ENCODE results near the gene BPTF. TPM values are rescaled to one million over a fixed set of nuclear protein-coding genes. Genes with fewer than 3 reads are reported as not detected.
A peak's percentile ranks its signal among the peaks of the same experiment; 100 is the strongest.
"Not testable (repeated sequence)": the region's sequence is repeated elsewhere in the genome, so short reads cannot be mapped to it uniquely, and the experiment has no call there.

BPTF gene
- total and polyA plus RNA-seq, 2 of the 8 experiments (the other 6 are each of a cell fraction or from before 2014, with no cell fraction given): 107 to 228 TPM

GRCh38 chr17:68020791-68021190 is 195.5 kb downstream of the BPTF start:
- H3K56ac ChIP-seq (replicated peaks; ENCODE audit: insufficient read length, low read depth, low read length); H2AK5ac ChIP-seq (ENCODE audit: low read depth, low read length); H3K14ac ChIP-seq (ENCODE audit: insufficient read length); H3K23ac ChIP-seq (ENCODE audit: insufficient read length); H3K36me3 ChIP-seq (ENCODE audit: control insufficient read depth in 2 of 4, insufficient read depth in 4 of 4, low read length in 3 of 4); H4K20me1 ChIP-seq (replicated peaks in 1 of 2; ENCODE audit: control insufficient read depth in 1 of 2, insufficient read depth in 2 of 2, low read length in 2 of 2); H3K4ac ChIP-seq (replicated peaks; ENCODE audit: insufficient read length, low read depth, low read length); H2BK20ac ChIP-seq (ENCODE audit: low read length); H3K23me2 ChIP-seq (ENCODE audit: low read depth, low read length); H2BK12ac ChIP-seq (ENCODE audit: low read depth, low read length); FAIRE-seq; H4K91ac ChIP-seq (replicated peaks; ENCODE audit: insufficient read length, low read length); H3K79me1 ChIP-seq (ENCODE audit: low read depth, low read length); H3K9me3 ChIP-seq (ENCODE audit: insufficient read depth in 2 of 2, low read depth in 1 of 2, low read length in 1 of 2); H2BK15ac ChIP-seq (ENCODE audit: low read length); H2BK5ac ChIP-seq (ENCODE audit: low read depth, low read length); H4K8ac ChIP-seq (ENCODE audit: extremely low read depth, insufficient read depth, low read length); DNase-seq (ENCODE audit: low read depth in 1 of 2, low spot score in 2 of 2); H2BK120ac ChIP-seq (replicated peaks; ENCODE audit: low read depth, low read length); H3K27me3 ChIP-seq (replicated peaks in 1 of 4; ENCODE audit: control insufficient read depth in 3 of 4, extremely low read depth in 1 of 4, insufficient read depth in 3 of 4, low read length in 3 of 4); H3K79me2 ChIP-seq (ENCODE audit: control insufficient read depth in 1 of 2, insufficient read depth in 2 of 2, low read length in 2 of 2); H3K4me1 ChIP-seq (replicated peaks in 1 of 4; ENCODE audit: control insufficient read depth in 3 of 4, insufficient read depth in 4 of 4, low read length in 3 of 4): not testable (repeated sequence)
- POLR2A ChIA-PET (ENCODE audit: partially characterized antibody): interaction anchor here (1.0 to 6.7 kb wide), 8 partner anchors 11 to 81 kb away, joined by 3 to 104 read pairs (median 5); partner anchors contain the start of gene KPNA2
- H3K4me3 ChIP-seq (ENCODE audit: extremely low read depth in 1 of 4, insufficient read depth in 2 of 4, low read depth in 3 of 4, low read length in 4 of 4): peak overlapping the region; percentile 63 to 72 (median 70)
- 86% methylated on average over 13 of the region's 13 CpGs; no CpG with 5 or more reads in 1 of the 2 experiments for WGBS, 2 experiments (ENCODE audit: extremely low coverage in 1 of 2, insufficient coverage in 1 of 2, insufficient read length in 1 of 2, insufficient replicate concordance in 2 of 2, low coverage in 1 of 2, low lambda C conversion rate in 2 of 2, missing lambda C conversion rate in 1 of 2)
- peak overlapping the region; percentile 70 for H2AFZ ChIP-seq (ENCODE audit: low read length)
- 0 out of 2 replicates have a peak overlapping the region, but pooled peaks have one; percentile 52 for H3K27ac ChIP-seq (ENCODE audit: low read depth, low read length)
- H3K4me2 ChIP-seq (ENCODE audit: insufficient read depth in 1 of 2, low read depth in 2 of 2, low read length in 2 of 2): peak overlapping the region; percentile 70 to 100
- H3K18ac ChIP-seq (ENCODE audit: extremely low read depth, low read length): 0 out of 2 replicates have a peak overlapping the region, but pooled peaks have one; percentile 62
- H4K5ac ChIP-seq (ENCODE audit: insufficient read length, low read depth, low read length): peak overlapping the region; percentile 20
- H3K9ac ChIP-seq (replicated peaks in 1 of 4; ENCODE audit: extremely low read depth in 1 of 4, low read depth in 3 of 4, low read length in 3 of 4): peak overlapping the region in 3 of 4 experiments; percentile 62 to 92 (median 65); a peak in 5 of 7 replicates
- CTCF ChIA-PET (ENCODE audit: partially characterized antibody): interaction anchor here (1.7 to 2.2 kb wide), 4 partner anchors 9 to 36 kb away, joined by 5 to 11 read pairs (median 6); partner anchors contain the start of gene C17orf58
